Spleen (tissue), 11 donors: ENCODE measurements around the gene TMEM120B. TPM values are rescaled to one million over a fixed set of nuclear protein-coding genes. Genes with fewer than 3 reads are reported as not detected.

Experiments used
- DNase-seq: peaks from one replicate; pipeline ENCODE4 v3.0.0-alpha.2; 2020
- H3K27ac ChIP-seq, 8 donors: fragments of 200-600 bp; sonication (generic) in 7 of 8; 1 replicate in 4 of 8; 2 replicates in 4 of 8; pipeline versions ENCODE4 v1.5.0 to v1.8.0; 2016 to 2021; ENCODE audit warnings: inconsistent platforms in 4 of 8, mild to moderate bottlenecking in 4 of 8, moderate library complexity in 1 of 8
- H3K27me3 ChIP-seq, 7 donors: fragments of 200-600 bp; sonication (generic) in 6 of 7; replicated peaks in 1 of 7; 1 replicate in 4 of 7; 2 replicates in 3 of 7; pipeline versions ENCODE4 v1.5.0 to v1.8.0; 2016 to 2021; ENCODE audit warnings: inconsistent platforms in 3 of 7, mild to moderate bottlenecking in 1 of 7
- H3K36me3 ChIP-seq, 6 donors: fragments of 200-600 bp; sonication (generic) in 5 of 6; 1 replicate in 4 of 6; 2 replicates in 2 of 6; pipeline versions ENCODE4 v1.5.0 to v1.8.0; 2016 to 2021; ENCODE audit warnings: inconsistent platforms in 2 of 6
- H3K4me1 ChIP-seq, 6 donors: fragments of 200-600 bp; sonication (generic) in 5 of 6; 1 replicate in 3 of 6; 2 replicates in 3 of 6; pipeline versions ENCODE4 v1.5.0 to v1.8.0; 2016 to 2021; ENCODE audit warnings: inconsistent platforms in 3 of 6
- H3K4me3 ChIP-seq, 8 donors: fragments of 200-600 bp; sonication (generic) in 7 of 8; 1 replicate in 4 of 8; 2 replicates in 4 of 8; pipeline versions ENCODE4 v1.5.0 to v1.8.0; 2016 to 2021; ENCODE audit warnings: inconsistent platforms in 4 of 8, mild to moderate bottlenecking in 4 of 8, moderate library complexity in 2 of 8
- H3K9me3 ChIP-seq, 8 donors: fragments of 200-600 bp; sonication (generic) in 7 of 8; 1 replicate in 4 of 8; 2 replicates in 4 of 8; pipeline versions ENCODE4 v1.5.0 to v1.8.0; 2016 to 2021; ENCODE audit warnings: inconsistent platforms in 4 of 8
- POLR2A ChIP-seq, 3 donors: fragments of 450-650 bp; IDR thresholded peaks; one replicate each; pipeline ENCODE4 v1.5.1; 2017; ENCODE audit warnings: antibody characterized with exemption in 3 of 3, mild to moderate bottlenecking in 1 of 3
- POLR2AphosphoS5 ChIP-seq, 3 donors: sonication (generic); formaldehyde crosslinking; IDR thresholded peaks; one replicate each; pipeline ENCODE4 v1.5.1; 2017; ENCODE audit warnings: antibody characterized with exemption in 3 of 3
- WGBS, 5 donors: extraction: QIAGEN DNeasy Blood & Tissue Kit in 3 of 5; methylation state at CpG; one replicate each; pipeline versions ENCODE4 v1.1.5 to v1.1.7; 2013 to 2018; 5-methylcytosine and 5-hydroxymethylcytosine counted together
- intact Hi-C: fragments of 100-400 bp; cut with DNase I; formaldehyde crosslinking; loops from one replicate; pipeline ENCODE4 v1.15.0; 2023; ENCODE audit warnings: low total_unique reads
- polyA plus RNA-seq, 3 donors: library from polyadenylated mRNA; stranded (reverse); fragments of 200-250 nt; gene quantifications; one replicate each; pipeline ENCODE4 v1.2.1, GENCODE V29; 2013
- total RNA-seq, 7 donors: library from RNA; depleted of rRNA in 3 of 7; stranded (reverse); fragments of >200 nt in 3 of 7; fragmentation: NEBNext Ultra II Directional in 4 of 7; extraction: Animal tissue kit (Norgen Biotek cat#: 25700) in 4 of 7; gene quantifications; one replicate each; pipeline versions ENCODE4 v1.1.0 to v1.2.1, GENCODE V29; 2016 to 2021
- TF ChIP-seq, protein P1 (sequence below), 11 experiments: fragments of 200-600 bp in 7 of 11; fragments of 450-650 bp in 4 of 11; sonication (generic) in 4 of 11; IDR thresholded peaks in 8 of 11; conservative IDR thresholded peaks in 3 of 11; 1 replicate in 7 of 11; 2 replicates in 4 of 11; pipeline versions ENCODE4 v1.4.0 to v1.8.0; 2016 to 2021; ENCODE audit warnings: antibody characterized with exemption in 11 of 11, inconsistent platforms in 4 of 11, mild to moderate bottlenecking in 1 of 11
- donor health status: healthy with polysubstance abuse.
- donor health status: DM: no; HTN: no; CAD: no; lungs with moderate emphysema.
- donor health status: DM: no; HTN: no; CAD: no.
- donor health status: Bipolar disorder and iron deficiency.
- donor health status: healthy.
- donor health status: DM: no; HTN: no; CAD: no.
- donor health status: DM: yes; HTN: yes; CAD: no.

Gene TMEM120B
- total and polyA plus RNA-seq, 10 donors, result 2.9 to 8.9 (median 5.8) TPM

DNA sequence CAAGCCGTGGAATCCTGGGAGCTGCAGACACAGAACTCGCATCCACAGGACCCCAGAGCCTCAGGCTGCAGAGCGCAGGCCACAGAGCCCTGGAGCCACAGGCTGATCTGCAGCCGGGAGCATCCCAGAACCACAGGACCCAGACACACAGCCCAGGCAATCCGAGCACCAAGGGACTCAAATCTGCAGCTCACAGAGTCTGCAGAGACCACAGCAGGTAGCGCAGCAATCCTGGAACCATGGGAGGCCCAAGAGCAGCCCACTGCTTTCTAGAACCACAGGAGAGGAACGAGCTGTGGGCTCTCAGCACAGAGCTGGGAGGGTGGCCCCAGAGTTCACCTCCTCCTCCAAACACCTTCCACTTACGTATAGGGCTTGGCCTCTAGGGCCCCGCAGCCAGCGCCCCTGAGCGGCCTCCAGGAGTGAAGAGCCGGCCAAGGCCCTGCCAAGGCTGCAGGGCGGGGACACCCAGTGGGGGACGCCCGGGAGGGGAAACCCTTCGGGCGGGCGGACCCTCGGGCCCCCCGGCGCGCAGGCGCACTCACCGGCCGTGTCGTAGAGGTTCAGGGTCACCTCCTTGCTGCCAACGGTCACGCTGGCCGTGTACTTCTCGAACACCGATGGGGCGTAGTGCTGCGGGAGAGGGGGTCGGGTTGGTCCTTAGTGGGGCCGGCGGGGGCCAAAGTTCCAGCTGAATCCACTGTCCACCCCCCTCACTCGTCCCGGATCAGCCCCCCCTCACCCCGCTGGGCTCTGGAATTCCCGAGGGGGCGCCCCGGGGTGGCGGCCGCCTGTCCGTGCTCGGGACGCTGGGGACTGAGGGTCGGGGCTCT, 80.3 kb downstream of the TMEM120B start:
- peak overlapping the region; percentile 93 to 100 (median 100) for H3K27ac ChIP-seq
- peak; percentile 93 for DNase-seq
- H3K27me3 ChIP-seq, result no peaks in the 10 kb centered on the region
- no peaks in the 10 kb centered on the region for H3K9me3 ChIP-seq
- intact Hi-C loops, result loop anchor here (5.0 kb wide), 1 partner anchor 96 kb away; no protein-coding TSS in a partner anchor
- H3K36me3 ChIP-seq, result peaks cover 0 to 36% (median 15%) of the 10 kb centered on the region in 6 donors
- peak overlapping the region; percentile 51 to 80 (median 67) for H3K4me3 ChIP-seq
- H3K4me1 ChIP-seq, result peaks cover 74 to 100% (median 99%) of the 10 kb centered on the region in 6 donors
- TF ChIP-seq, protein P1, sequence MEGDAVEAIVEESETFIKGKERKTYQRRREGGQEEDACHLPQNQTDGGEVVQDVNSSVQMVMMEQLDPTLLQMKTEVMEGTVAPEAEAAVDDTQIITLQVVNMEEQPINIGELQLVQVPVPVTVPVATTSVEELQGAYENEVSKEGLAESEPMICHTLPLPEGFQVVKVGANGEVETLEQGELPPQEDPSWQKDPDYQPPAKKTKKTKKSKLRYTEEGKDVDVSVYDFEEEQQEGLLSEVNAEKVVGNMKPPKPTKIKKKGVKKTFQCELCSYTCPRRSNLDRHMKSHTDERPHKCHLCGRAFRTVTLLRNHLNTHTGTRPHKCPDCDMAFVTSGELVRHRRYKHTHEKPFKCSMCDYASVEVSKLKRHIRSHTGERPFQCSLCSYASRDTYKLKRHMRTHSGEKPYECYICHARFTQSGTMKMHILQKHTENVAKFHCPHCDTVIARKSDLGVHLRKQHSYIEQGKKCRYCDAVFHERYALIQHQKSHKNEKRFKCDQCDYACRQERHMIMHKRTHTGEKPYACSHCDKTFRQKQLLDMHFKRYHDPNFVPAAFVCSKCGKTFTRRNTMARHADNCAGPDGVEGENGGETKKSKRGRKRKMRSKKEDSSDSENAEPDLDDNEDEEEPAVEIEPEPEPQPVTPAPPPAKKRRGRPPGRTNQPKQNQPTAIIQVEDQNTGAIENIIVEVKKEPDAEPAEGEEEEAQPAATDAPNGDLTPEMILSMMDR (IDR thresholded peaks at IDR 0.05 in 8 of 11, conservative IDR thresholded peaks at IDR 0.05 in 3 of 11), result peak in 1 of 11 experiments; percentile 34
- TF ChIP-seq POLR2AphosphoS5 (IDR thresholded peaks at IDR 0.05) (peak; percentile 24 to 75 (median 60)), POLR2A (IDR thresholded peaks at IDR 0.05) (no peak)
- WGBS, 5 donors, result 5 to 21% (median 10%) methylated on average over 26 to 48 of the region's 48 CpGs

DNA sequence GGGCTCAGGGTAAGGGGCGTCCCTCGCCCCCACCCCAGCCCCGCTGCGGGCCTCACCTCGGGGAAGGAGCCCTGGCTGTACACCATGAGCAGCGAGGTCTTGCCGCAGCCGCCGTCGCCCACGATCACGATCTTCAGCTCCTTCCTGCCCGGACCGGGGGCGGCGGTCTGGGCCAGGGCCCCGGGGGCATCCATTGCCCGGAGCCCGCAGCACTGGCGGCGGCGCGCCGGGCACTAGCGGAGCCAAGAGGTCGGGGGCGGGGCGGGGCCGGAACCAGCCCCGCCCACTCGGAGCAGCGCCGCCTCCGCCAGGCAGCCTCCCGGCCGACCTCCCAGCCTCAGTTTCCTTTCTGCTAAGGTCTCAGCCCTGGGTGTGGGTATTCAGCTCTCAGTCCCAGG, 80.9 kb downstream of the TMEM120B start, which contains the start of gene RHOF:
TSS of gene RHOF (minus strand) at position 249 of the 398 bp plus-strand sequence. CDS start at position 194, 55 bp downstream.
- H3K36me3 ChIP-seq, result peaks cover 0 to 42% (median 18%) of the 10 kb centered on the region in 6 donors
- TF ChIP-seq POLR2AphosphoS5 (IDR thresholded peaks at IDR 0.05), result peak; percentile 3 to 55 (median 55)
- TF ChIP-seq, protein P1 (IDR thresholded peaks at IDR 0.05 in 8 of 11, conservative IDR thresholded peaks at IDR 0.05 in 3 of 11), result no peak
- TF ChIP-seq POLR2A (IDR thresholded peaks at IDR 0.05), result peak in 1 of 3 donors; percentile 28
- H3K27ac ChIP-seq, result peak within 1 kb of the TSS; percentile 93 to 100 (median 100)
- peaks cover 74 to 100% (median 99%) of the 10 kb centered on the region in 6 donors for H3K4me1 ChIP-seq
- 0 to 2% (median 1%) methylated on average over 10 to 36 of the region's 36 CpGs for WGBS, 5 donors
- H3K4me3 ChIP-seq, result peak within 1 kb of the TSS; percentile 51 to 80 (median 67)
- DNase-seq, result peak; percentile 95
- no peaks in the 10 kb centered on the region for H3K9me3 ChIP-seq
- intact Hi-C loops, result loop anchor here (5.0 kb wide), 1 partner anchor 96 kb away; no protein-coding TSS in a partner anchor
- H3K27me3 ChIP-seq, result no peaks in the 10 kb centered on the region

DNA sequence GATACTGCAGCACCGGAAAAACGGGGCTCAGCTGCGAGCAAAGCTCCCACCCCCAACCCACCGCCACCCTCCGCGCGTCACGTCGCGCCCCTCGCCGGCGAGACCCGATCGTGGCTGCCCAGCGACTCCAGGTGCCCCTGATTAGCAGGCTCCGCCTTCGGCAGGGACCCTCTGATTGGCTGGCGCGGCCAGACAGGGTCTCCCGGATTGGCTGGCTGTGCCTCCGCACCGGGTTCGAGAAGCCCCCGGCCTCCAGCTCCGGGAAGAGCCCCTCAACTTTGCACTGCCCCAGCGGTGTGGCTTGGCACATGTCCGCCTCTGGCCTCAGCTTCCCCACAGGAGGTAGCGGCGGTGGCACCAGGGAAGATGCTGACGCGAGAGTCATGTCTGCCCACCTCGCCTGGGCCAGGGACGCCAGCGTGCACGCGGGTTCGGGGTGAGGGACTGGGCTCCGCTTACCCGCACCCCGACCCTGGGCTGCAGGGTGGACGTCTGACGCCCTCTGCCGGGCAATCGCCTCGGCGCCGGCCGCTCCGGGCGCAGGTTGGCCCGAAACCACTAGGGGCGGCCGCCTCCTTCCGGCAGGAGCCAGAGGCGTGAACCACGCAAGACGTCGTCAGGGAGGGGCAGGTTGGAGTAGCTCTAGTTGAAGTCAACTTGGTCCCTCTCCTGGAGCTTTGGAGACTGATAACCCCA, 81.4 kb downstream of the TMEM120B start:
- intact Hi-C loops, result loop anchor here (5.0 kb wide), 1 partner anchor 97 kb away; no protein-coding TSS in a partner anchor
- 0% methylated on average over 21 to 59 of the region's 59 CpGs for WGBS, 5 donors
- H3K4me3 ChIP-seq, result peak overlapping the region; percentile 51 to 80 (median 67)
- no peaks in the 10 kb centered on the region for H3K9me3 ChIP-seq
- H3K36me3 ChIP-seq, result peaks cover 0 to 48% (median 18%) of the 10 kb centered on the region in 6 donors
- H3K27me3 ChIP-seq, result no peaks in the 10 kb centered on the region
- H3K4me1 ChIP-seq, result peaks cover 74 to 100% (median 99%) of the 10 kb centered on the region in 6 donors
- DNase-seq, result peak; percentile 100
- peak overlapping the region; percentile 93 to 100 (median 100) for H3K27ac ChIP-seq
- TF ChIP-seq POLR2A (IDR thresholded peaks at IDR 0.05), result no peak
- TF ChIP-seq, protein P1 (IDR thresholded peaks at IDR 0.05 in 8 of 11, conservative IDR thresholded peaks at IDR 0.05 in 3 of 11), result peak; percentile 96 to 100 (median 100)
- peak; percentile 88 to 96 (median 90) for TF ChIP-seq POLR2AphosphoS5 (IDR thresholded peaks at IDR 0.05)
